GM19328 (cell line): Measurements from ENCODE around the gene ACSS3.
"Not testable (repeated sequence)": the region's sequence is repeated elsewhere in the genome, so short reads cannot be mapped to it uniquely, and the experiment has no call there.

Experiments
- ATAC-seq: cut with Tn5 transposase; IDR thresholded peaks from one replicate; pipeline ENCODE4 v1.9.1; 2021; ENCODE audit warnings: mild to moderate bottlenecking, moderate library complexity; ENCODE audit not compliant: unreplicated experiment

Gene ACSS3

GRCh38 chr12:81077686-81078441, at the start of gene ACSS3:
Gene ACSS3 (plus strand): TSS chr12:81078079. CDS start chr12:81078121, 42 bp downstream.
- no peak for ATAC-seq

- ATAC-seq, result no peak
Measured at GRCh38 chr12:81034926-81035325, 43.0 kb upstream of the ACSS3 start.

GRCh38 chr12:81039231-81039630, 38.6 kb upstream of the ACSS3 start:
- ATAC-seq, result no peak

- no peak for ATAC-seq
Measured at GRCh38 chr12:81043979-81044740, 33.7 kb upstream of the ACSS3 start.

GRCh38 chr12:81064971-81065370, 12.9 kb upstream of the ACSS3 start:
- ATAC-seq, result not testable (repeated sequence)

- no peak for ATAC-seq
Measured at GRCh38 chr12:81070846-81071245, 7.0 kb upstream of the ACSS3 start.

- no peak for ATAC-seq
Measured at GRCh38 chr12:81075539-81075938, 2.3 kb upstream of the ACSS3 start.

- no peak for ATAC-seq
Measured at GRCh38 chr12:81077329-81077685, 572 bp upstream of the ACSS3 start.

GRCh38 chr12:81078469-81079196, 754 bp downstream of the ACSS3 start:
- ATAC-seq, result no peak

GRCh38 chr12:81079280-81080076, 1.6 kb downstream of the ACSS3 start:
- ATAC-seq, result no peak

- ATAC-seq, result no peak
Measured at GRCh38 chr12:81080431-81080983, 2.6 kb downstream of the ACSS3 start.

- no peak for ATAC-seq
Measured at GRCh38 chr12:81081726-81082125, 3.8 kb downstream of the ACSS3 start.

GRCh38 chr12:81083018-81083417, 5.1 kb downstream of the ACSS3 start:
- ATAC-seq, result no peak

- no peak for ATAC-seq
Measured at GRCh38 chr12:81083906-81084513, 6.1 kb downstream of the ACSS3 start.

- no peak for ATAC-seq
Measured at GRCh38 chr12:81084811-81085350, 7.0 kb downstream of the ACSS3 start.

- ATAC-seq, result no peak
Measured at GRCh38 chr12:81085832-81086231, 8.0 kb downstream of the ACSS3 start.

- no peak for ATAC-seq
Measured at GRCh38 chr12:81086342-81086741, 8.5 kb downstream of the ACSS3 start.

GRCh38 chr12:81088221-81088620, 10.3 kb downstream of the ACSS3 start:
- no peak for ATAC-seq

GRCh38 chr12:81089412-81089811, 11.5 kb downstream of the ACSS3 start:
- no peak for ATAC-seq

- no peak for ATAC-seq
Measured at GRCh38 chr12:81092053-81092452, 14.2 kb downstream of the ACSS3 start.
